Loucy (cell line): Measurements from ENCODE around the gene CEP43.

Experiments used
- EZH2phosphoT487 ChIP-seq: fragments of 200-600 bp; IDR thresholded peaks from 2 replicates; pipeline ENCODE4 v1.6.1; 2018; ENCODE audit warnings: antibody characterized with exemption, mild to moderate bottlenecking, moderate library complexity, borderline replicate concordance
- TF ChIP-seq, protein P1 (sequence below): fragments of 200-600 bp; sonication (generic); conservative IDR thresholded peaks from 2 replicates; pipeline ENCODE4 v1.5.1; 2014; ENCODE audit warnings: mild to moderate bottlenecking, antibody characterized with exemption, low read length

DNA sequence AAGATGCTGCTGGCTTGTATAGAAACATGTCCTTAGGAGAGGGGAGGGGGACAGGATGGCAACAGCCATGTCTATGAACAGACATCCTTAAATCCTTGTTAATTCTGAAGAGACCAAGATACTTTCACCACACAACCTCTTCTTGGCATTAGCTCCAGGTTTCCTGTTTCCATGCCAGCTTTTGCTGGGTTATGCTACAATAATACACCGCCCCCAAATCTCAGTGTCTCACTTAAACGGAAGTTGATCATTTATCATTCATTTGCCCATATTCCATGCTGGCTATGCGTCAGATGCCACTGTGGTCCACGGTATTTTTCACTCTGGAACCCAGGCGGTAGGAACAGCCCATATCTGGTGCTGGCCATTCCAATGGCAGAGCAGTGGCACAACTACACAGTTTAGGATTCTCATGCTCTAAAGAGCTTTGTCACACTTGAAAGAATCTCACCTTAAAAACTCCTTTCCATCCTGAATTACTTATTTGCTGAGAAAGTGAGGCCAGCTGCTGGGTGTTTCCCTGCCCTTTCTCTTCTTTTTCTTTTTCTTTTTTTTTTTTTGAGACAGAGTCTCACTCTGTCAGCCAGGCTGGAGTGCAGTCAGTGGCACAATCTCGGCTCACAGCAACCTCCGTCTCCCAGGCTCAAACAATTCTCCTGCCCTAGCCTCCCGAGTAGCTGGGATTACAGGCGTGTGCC lies 39.1 kb upstream of the CEP43 start:
- TF ChIP-seq, protein P1, sequence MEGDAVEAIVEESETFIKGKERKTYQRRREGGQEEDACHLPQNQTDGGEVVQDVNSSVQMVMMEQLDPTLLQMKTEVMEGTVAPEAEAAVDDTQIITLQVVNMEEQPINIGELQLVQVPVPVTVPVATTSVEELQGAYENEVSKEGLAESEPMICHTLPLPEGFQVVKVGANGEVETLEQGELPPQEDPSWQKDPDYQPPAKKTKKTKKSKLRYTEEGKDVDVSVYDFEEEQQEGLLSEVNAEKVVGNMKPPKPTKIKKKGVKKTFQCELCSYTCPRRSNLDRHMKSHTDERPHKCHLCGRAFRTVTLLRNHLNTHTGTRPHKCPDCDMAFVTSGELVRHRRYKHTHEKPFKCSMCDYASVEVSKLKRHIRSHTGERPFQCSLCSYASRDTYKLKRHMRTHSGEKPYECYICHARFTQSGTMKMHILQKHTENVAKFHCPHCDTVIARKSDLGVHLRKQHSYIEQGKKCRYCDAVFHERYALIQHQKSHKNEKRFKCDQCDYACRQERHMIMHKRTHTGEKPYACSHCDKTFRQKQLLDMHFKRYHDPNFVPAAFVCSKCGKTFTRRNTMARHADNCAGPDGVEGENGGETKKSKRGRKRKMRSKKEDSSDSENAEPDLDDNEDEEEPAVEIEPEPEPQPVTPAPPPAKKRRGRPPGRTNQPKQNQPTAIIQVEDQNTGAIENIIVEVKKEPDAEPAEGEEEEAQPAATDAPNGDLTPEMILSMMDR = no peak
- no peak for TF ChIP-seq EZH2phosphoT487
